HEK293 (cell line): ENCODE data around the gene ARMC5.

ENCODE experiments used
- CTCF ChIA-PET: fragments of 350-600 bp; formaldehyde crosslinking; extraction: SDS; loops from one replicate; lab custom pipeline; 2021; ENCODE audit warnings: antibody characterized with exemption; lab: Yijun Ruan, JAX
- POLR2A ChIA-PET: fragments of 300-600 bp; formaldehyde crosslinking; extraction: SDS; loops from one replicate; lab custom pipeline; 2020; ENCODE audit warnings: antibody characterized with exemption, inconsistent platforms; lab: Yijun Ruan, JAX
- H3K27ac ChIP-seq: fragments of 200-500 bp; sonication (Bioruptor generic); 2 replicates; pipeline ENCODE4 v1.5.1; 2014; ENCODE audit warnings: low read depth, low read length, control low read depth, inconsistent platforms; ENCODE audit errors: extremely low read depth
- H3K36me3 ChIP-seq, 2 experiments: fragments of 200-500 bp in 1 of 2; sonication (Bioruptor generic) in 1 of 2; 1 replicate in 1 of 2; 2 replicates in 1 of 2; pipeline ENCODE4 v1.5.1; 2014 to 2017; ENCODE audit warnings: inconsistent platforms in 2 of 2, low read length in 2 of 2; ENCODE audit not compliant: control insufficient read depth in 2 of 2, insufficient read depth in 1 of 2
- H3K4me1 ChIP-seq: fragments of 200-500 bp; sonication (Bioruptor generic); 2 replicates; pipeline ENCODE4 v1.5.1; 2014; ENCODE audit warnings: mild to moderate bottlenecking, low read length, inconsistent platforms; ENCODE audit not compliant: control insufficient read depth, insufficient read depth
- H3K4me3 ChIP-seq: 2 replicates; pipeline ENCODE4 v1.5.1; 2011; ENCODE audit warnings: low read depth, mild to moderate bottlenecking, control low read depth, low read length, moderate library complexity
- H3K9me3 ChIP-seq: fragments of 200-500 bp; sonication (Bioruptor generic); 2 replicates; pipeline ENCODE4 v1.5.1; 2014; ENCODE audit warnings: low read depth, low read length, inconsistent platforms; ENCODE audit not compliant: control insufficient read depth, insufficient read depth
- BCL11B ChIP-seq: fragments of 450-650 bp; formaldehyde crosslinking; IDR thresholded peaks from 2 replicates; pipeline ENCODE4 v1.5.1; 2016; ENCODE audit warnings: low read depth, missing biosample characterization, missing genetic modification characterization
- GLI4 ChIP-seq: fragments of 450-650 bp; formaldehyde crosslinking; IDR thresholded peaks from 2 replicates; pipeline ENCODE4 v1.5.1; 2016; ENCODE audit warnings: missing biosample characterization, missing genetic modification characterization
- HOXA7 ChIP-seq: sonication (generic); formaldehyde crosslinking; IDR thresholded peaks from 2 replicates; pipeline ENCODE4 v1.8.1; 2022; ENCODE audit warnings: missing genetic modification reagents, borderline replicate concordance
- MZF1 ChIP-seq: fragments of 450-650 bp; formaldehyde crosslinking; IDR thresholded peaks from 2 replicates; pipeline ENCODE4 v1.5.1; 2017; ENCODE audit warnings: missing biosample characterization, missing genetic modification characterization, borderline replicate concordance
- SETDB1 ChIP-seq: IDR thresholded peaks from one replicate; pipeline ENCODE4 v1.6.1; 2017; ENCODE audit warnings: mild to moderate bottlenecking, low read length, moderate library complexity, mixed read lengths; ENCODE audit not compliant: insufficient read length
- TRIM28 ChIP-seq: IDR thresholded peaks from 2 replicates; pipeline ENCODE4 v1.6.1; 2011; ENCODE audit warnings: low read length, control low read depth, borderline replicate concordance
- WT1 ChIP-seq: fragments of 450-650 bp; formaldehyde crosslinking; IDR thresholded peaks from 2 replicates; pipeline ENCODE4 v1.5.1; 2016; ENCODE audit warnings: missing biosample characterization, missing genetic modification characterization
- ZBTB1 ChIP-seq: fragments of 450-650 bp; formaldehyde crosslinking; IDR thresholded peaks from 2 replicates; pipeline ENCODE4 v1.5.1; 2016; ENCODE audit warnings: missing biosample characterization, missing genetic modification characterization
- ZBTB48 ChIP-seq: fragments of 450-650 bp; formaldehyde crosslinking; IDR thresholded peaks from 2 replicates; pipeline ENCODE4 v1.5.1; 2016; ENCODE audit warnings: missing biosample characterization, missing genetic modification characterization
- ZBTB7A ChIP-seq: fragments of 450-650 bp; formaldehyde crosslinking; IDR thresholded peaks from 2 replicates; pipeline ENCODE4 v1.5.1; 2016; ENCODE audit warnings: low read depth, missing biosample characterization, missing genetic modification characterization
- ZNF23 ChIP-seq: fragments of 450-650 bp; formaldehyde crosslinking; IDR thresholded peaks from 2 replicates; pipeline ENCODE4 v1.5.1; 2016; ENCODE audit warnings: missing biosample characterization, missing genetic modification characterization, borderline replicate concordance
- ZNF24 ChIP-seq: fragments of 450-650 bp; formaldehyde crosslinking; IDR thresholded peaks from 2 replicates; pipeline ENCODE4 v1.5.1; 2016; ENCODE audit warnings: missing biosample characterization, missing genetic modification characterization
- ZNF366 ChIP-seq: fragments of 450-650 bp; formaldehyde crosslinking; conservative IDR thresholded peaks from 2 replicates; pipeline ENCODE4 v1.5.1; 2016; ENCODE audit warnings: missing biosample characterization, missing genetic modification characterization
- ZNF426 ChIP-seq: fragments of 450-650 bp; formaldehyde crosslinking; IDR thresholded peaks from 2 replicates; pipeline ENCODE4 v1.5.1; 2017; ENCODE audit warnings: missing biosample characterization, missing genetic modification characterization, mild to moderate bottlenecking, inconsistent platforms, moderate library complexity
- ZNF529 ChIP-seq: fragments of 450-650 bp; formaldehyde crosslinking; IDR thresholded peaks from 2 replicates; pipeline ENCODE4 v1.5.1; 2017; ENCODE audit warnings: missing genetic modification characterization, missing biosample characterization; ENCODE audit not compliant: insufficient replicate concordance
- ZNF560 ChIP-seq: fragments of 450-650 bp; formaldehyde crosslinking; IDR thresholded peaks from 2 replicates; pipeline ENCODE4 v1.5.1; 2017; ENCODE audit warnings: missing biosample characterization, missing genetic modification characterization, borderline replicate concordance
- ZSCAN30 ChIP-seq: fragments of 450-650 bp; IDR thresholded peaks from 2 replicates; pipeline ENCODE4 v1.5.1; 2018; ENCODE audit warnings: missing biosample characterization, mild to moderate bottlenecking, missing genetic modification characterization, moderate library complexity
- ZXDB ChIP-seq: fragments of 450-650 bp; formaldehyde crosslinking; IDR thresholded peaks from 2 replicates; pipeline ENCODE4 v1.5.1; 2016; ENCODE audit warnings: missing biosample characterization, missing genetic modification characterization
- TF ChIP-seq, protein P1 (sequence below): fragments of 450-650 bp; formaldehyde crosslinking; IDR thresholded peaks from 2 replicates; pipeline ENCODE4 v1.5.1; 2016; ENCODE audit warnings: missing biosample characterization, missing genetic modification characterization
- TF ChIP-seq, protein P2 (sequence below): fragments of 450-650 bp; formaldehyde crosslinking; IDR thresholded peaks from 2 replicates; pipeline ENCODE4 v1.5.1; 2016; ENCODE audit warnings: missing biosample characterization, missing genetic modification characterization
- TF ChIP-seq, protein P3 (sequence below): fragments of 450-650 bp; formaldehyde crosslinking; IDR thresholded peaks from 2 replicates; pipeline ENCODE4 v1.5.1; 2016; ENCODE audit warnings: missing biosample characterization, missing genetic modification characterization

ARMC5 gene

DNA sequence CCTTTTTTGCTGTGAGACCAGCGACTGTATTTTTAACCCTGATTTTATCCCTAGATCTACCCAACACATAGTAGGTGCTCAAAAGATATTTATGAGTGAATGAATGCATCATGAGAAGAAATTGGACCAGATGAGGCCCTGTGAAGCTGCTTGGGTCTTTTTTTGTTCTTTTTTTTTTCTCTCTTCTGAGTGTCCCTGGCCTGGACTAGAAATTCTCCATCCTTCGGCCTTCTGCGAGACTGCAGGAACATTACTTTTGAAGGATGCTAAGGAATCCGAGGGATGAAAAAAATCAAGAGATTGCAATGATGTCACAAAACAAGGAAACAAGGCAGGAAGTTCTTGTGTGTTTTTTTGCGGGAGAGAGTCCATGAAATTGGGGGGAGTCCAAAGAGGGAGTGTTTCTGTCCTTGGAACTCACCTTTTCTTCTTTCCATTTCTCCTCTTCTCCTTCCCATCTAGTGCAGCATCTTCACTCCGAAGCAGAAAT is 49.5 kb downstream of the ARMC5 start (continued):
- TF ChIP-seq, protein P1, sequence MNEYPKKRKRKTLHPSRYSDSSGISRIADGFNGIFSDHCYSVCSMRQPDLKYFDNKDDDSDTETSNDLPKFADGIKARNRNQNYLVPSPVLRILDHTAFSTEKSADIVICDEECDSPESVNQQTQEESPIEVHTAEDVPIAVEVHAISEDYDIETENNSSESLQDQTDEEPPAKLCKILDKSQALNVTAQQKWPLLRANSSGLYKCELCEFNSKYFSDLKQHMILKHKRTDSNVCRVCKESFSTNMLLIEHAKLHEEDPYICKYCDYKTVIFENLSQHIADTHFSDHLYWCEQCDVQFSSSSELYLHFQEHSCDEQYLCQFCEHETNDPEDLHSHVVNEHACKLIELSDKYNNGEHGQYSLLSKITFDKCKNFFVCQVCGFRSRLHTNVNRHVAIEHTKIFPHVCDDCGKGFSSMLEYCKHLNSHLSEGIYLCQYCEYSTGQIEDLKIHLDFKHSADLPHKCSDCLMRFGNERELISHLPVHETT (tag by site-specific recombination) = no peak
- TF ChIP-seq TRIM28 (no peak), ZBTB48 (tag by site-specific recombination) (no peak), ZNF24 (no peak), ZBTB7A (tag by site-specific recombination) (no peak)
- TF ChIP-seq, protein P2, sequence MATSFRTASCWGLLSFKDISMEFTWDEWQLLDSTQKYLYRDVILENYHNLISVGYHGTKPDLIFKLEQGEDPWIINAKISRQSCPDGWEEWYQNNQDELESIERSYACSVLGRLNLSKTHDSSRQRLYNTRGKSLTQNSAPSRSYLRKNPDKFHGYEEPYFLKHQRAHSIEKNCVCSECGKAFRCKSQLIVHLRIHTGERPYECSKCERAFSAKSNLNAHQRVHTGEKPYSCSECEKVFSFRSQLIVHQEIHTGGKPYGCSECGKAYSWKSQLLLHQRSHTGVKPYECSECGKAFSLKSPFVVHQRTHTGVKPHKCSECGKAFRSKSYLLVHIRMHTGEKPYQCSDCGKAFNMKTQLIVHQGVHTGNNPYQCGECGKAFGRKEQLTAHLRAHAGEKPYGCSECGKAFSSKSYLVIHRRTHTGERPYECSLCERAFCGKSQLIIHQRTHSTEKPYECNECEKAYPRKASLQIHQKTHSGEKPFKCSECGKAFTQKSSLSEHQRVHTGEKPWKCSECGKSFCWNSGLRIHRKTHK (tag by site-specific recombination) = no peak
- TF ChIP-seq, all 188 proteins: peak for 3

DNA sequence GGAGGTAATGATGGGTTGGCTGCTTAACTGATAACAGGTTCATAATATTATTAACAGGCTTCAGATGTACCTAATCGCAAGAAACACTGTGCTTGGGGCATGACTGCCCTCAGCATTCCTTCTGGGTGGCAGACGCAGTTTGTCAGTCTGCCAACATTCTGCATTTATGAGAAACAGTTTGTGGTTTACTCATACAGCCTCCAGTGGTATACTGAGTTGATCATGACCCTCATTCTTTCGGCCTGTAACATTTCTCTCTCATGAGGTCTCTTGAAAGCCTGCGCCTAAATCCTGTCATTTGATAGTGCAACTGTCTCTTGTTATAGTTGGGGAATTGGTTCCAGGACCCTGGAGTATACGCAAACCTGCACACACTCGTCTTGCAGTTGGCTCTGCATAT is 53.8 kb downstream of the ARMC5 start:
- no peaks in the 10 kb centered on the region for H3K36me3 ChIP-seq
- no peaks in the 10 kb centered on the region for H3K9me3 ChIP-seq
- TF ChIP-seq, protein P3, sequence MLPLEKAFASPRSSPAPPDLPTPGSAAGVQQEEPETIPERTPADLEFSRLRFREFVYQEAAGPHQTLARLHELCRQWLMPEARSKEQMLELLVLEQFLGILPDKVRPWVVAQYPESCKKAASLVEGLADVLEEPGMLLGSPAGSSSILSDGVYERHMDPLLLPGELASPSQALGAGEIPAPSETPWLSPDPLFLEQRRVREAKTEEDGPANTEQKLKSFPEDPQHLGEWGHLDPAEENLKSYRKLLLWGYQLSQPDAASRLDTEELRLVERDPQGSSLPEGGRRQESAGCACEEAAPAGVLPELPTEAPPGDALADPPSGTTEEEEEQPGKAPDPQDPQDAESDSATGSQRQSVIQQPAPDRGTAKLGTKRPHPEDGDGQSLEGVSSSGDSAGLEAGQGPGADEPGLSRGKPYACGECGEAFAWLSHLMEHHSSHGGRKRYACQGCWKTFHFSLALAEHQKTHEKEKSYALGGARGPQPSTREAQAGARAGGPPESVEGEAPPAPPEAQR (tag by site-specific recombination) = no peak
- TF ChIP-seq ZBTB1 (tag by site-specific recombination) = no peak
- no peak for TF ChIP-seq ZNF529 (tag by site-specific recombination)
- TF ChIP-seq ZNF23 (tag by site-specific recombination) = no peak
- no peak for TF ChIP-seq MZF1 (tag by site-specific recombination)
- no peak for TF ChIP-seq ZNF426 (tag by site-specific recombination)
- TF ChIP-seq HOXA7 (CRISPR knock-in tag) = no peak
- no peak for TF ChIP-seq GLI4
- TF ChIP-seq ZXDB (tag by site-specific recombination) = no peak
- no peak for TF ChIP-seq SETDB1
- TF ChIP-seq ZSCAN30 = no peak
- TF ChIP-seq ZNF24 = no peak
- no peak overlapping the region for H3K4me3 ChIP-seq
- POLR2A ChIA-PET = no interaction called here
- CTCF ChIA-PET = no interaction called here
- no peak overlapping the region for H3K27ac ChIP-seq
- H3K4me1 ChIP-seq = no peaks in the 10 kb centered on the region

DNA sequence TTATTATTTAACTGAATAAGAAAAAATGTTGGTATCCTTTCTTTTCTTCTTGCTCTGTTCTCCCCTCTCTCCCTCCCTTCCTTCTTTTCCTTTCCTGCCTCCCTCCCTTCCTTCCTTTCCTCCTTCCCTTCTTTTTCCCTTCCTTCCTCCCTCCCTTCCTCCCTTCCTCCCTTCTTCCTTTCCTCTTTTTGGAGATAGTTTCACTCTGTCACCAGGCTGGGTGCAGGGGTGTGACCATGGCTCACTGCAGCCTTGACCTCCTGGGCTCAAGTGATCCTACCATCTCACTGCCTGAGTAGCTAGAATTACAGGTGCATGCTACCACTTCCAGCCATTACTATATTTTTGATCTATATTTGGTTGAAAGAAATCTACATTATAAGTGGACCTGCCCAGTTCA is 54.6 kb downstream of the ARMC5 start:
- Histone ChIP-seq H3K27ac (no peak overlapping the region), H3K4me1 (no peaks in the 10 kb centered on the region), H3K4me3 (no peak overlapping the region), H3K9me3 (no peaks in the 10 kb centered on the region), H3K36me3 (no peaks in the 10 kb centered on the region)
- CTCF ChIA-PET = interaction anchor here (0.6 kb wide), 1 partner anchor 158 kb away, joined by 4 read pairs; no protein-coding TSS in a partner anchor
- TF ChIP-seq WT1 (tag by site-specific recombination) (no peak), BCL11B (tag by site-specific recombination) (no peak), ZNF560 (tag by site-specific recombination) (no peak), ZNF366 (peak; percentile 41; the same call in 1 of the 2 replicates)
- POLR2A ChIA-PET = no interaction called here
